Stimulated activated CD4-positive, alpha-beta T cell treated with anti-CD3 and anti-CD28 coated beads, Interleukin-2, amount 100 ng/mL, for 24 hours (primary cell): ENCODE data around the gene NFKBIA.
"Not testable (repeated sequence)": the region's sequence is repeated elsewhere in the genome, so short reads cannot be mapped to it uniquely, and the experiment has no call there.

ENCODE experiments used
- DNase-seq, 2 donors: peaks; one replicate each; pipeline ENCODE4 v3.0.0-alpha.2; 2020

The NFKBIA gene

GRCh38 chr14:35404449-35405303 is at the start of gene NFKBIA:
Gene NFKBIA, minus strand, starts transcription at chr14:35404749. Its CDS starts 105 bp downstream, at chr14:35404644.
- peak; percentile 95 to 96 for DNase-seq

GRCh38 chr14:35446450-35446849 is 41.9 kb upstream of the NFKBIA start:
- no peak for DNase-seq

GRCh38 chr14:35444104-35444503 is 39.6 kb upstream of the NFKBIA start:
- DNase-seq, result no peak

GRCh38 chr14:35441160-35441559 is 36.6 kb upstream of the NFKBIA start:
- no peak for DNase-seq

- DNase-seq, result no peak
These were observed 34.6 kb upstream of the NFKBIA start for GRCh38 chr14:35438910-35439713.

- DNase-seq, result not testable (repeated sequence)
These were observed 33.9 kb upstream of the NFKBIA start for GRCh38 chr14:35438492-35438891.

GRCh38 chr14:35435177-35435576 is 30.6 kb upstream of the NFKBIA start:
- no peak for DNase-seq

- DNase-seq, result no peak
These were observed 29.3 kb upstream of the NFKBIA start for GRCh38 chr14:35433826-35434225.

- no peak for DNase-seq
These were observed 26.1 kb upstream of the NFKBIA start for GRCh38 chr14:35430459-35431199.

- DNase-seq, result no peak
These were observed 25.4 kb upstream of the NFKBIA start for GRCh38 chr14:35429951-35430350.

- DNase-seq, result no peak
These were observed 21.3 kb upstream of the NFKBIA start for GRCh38 chr14:35425850-35426249.

GRCh38 chr14:35423621-35424020 is 19.1 kb upstream of the NFKBIA start:
- no peak for DNase-seq

- DNase-seq, result no peak
These were observed 15.7 kb upstream of the NFKBIA start for GRCh38 chr14:35420036-35420811.

GRCh38 chr14:35419429-35419841 is 14.9 kb upstream of the NFKBIA start:
- DNase-seq, result no peak

GRCh38 chr14:35418093-35418492 is 13.5 kb upstream of the NFKBIA start:
- no peak for DNase-seq

GRCh38 chr14:35416108-35416750 is 11.7 kb upstream of the NFKBIA start:
- peak; percentile 74 to 80 for DNase-seq

- DNase-seq, result no peak
These were observed 9.8 kb upstream of the NFKBIA start for GRCh38 chr14:35414365-35414764.

GRCh38 chr14:35412272-35413056 is 7.9 kb upstream of the NFKBIA start:
- no peak for DNase-seq

- DNase-seq, result no peak
These were observed 6.3 kb upstream of the NFKBIA start for GRCh38 chr14:35410858-35411257.

GRCh38 chr14:35409595-35409994 is 5.0 kb upstream of the NFKBIA start:
- DNase-seq, result no peak

GRCh38 chr14:35408026-35408425 is 3.5 kb upstream of the NFKBIA start:
- no peak for DNase-seq
